ENCODE measurements around the gene BPI.
"Not testable (repeated sequence)": the region's sequence is repeated elsewhere in the genome, so short reads cannot be mapped to it uniquely, and the experiment has no call there.

The BPI gene

GRCh38 chr20:38303908-38304379, at the start of gene BPI:
TSS of gene BPI (plus strand) at chr20:38304156. CDS start at chr20:38304224, 68 bp downstream.
- no peak for DNase-seq (ENCODE audit: low spot score)

- not testable (repeated sequence) for DNase-seq (ENCODE audit: low spot score)
These were observed 49.3 kb upstream of the BPI start for GRCh38 chr20:38254621-38255020.

- DNase-seq (ENCODE audit: low spot score): no peak
These were observed 48.6 kb upstream of the BPI start for GRCh38 chr20:38255393-38255792.

GRCh38 chr20:38256021-38256420, 47.9 kb upstream of the BPI start:
- DNase-seq (ENCODE audit: low spot score): no peak

- DNase-seq (ENCODE audit: low spot score): no peak
These were observed 47.0 kb upstream of the BPI start for GRCh38 chr20:38256966-38257365.

GRCh38 chr20:38258545-38259215, 45.3 kb upstream of the BPI start:
- DNase-seq (ENCODE audit: low spot score): no peak

GRCh38 chr20:38260025-38260377, 44.0 kb upstream of the BPI start:
- DNase-seq (ENCODE audit: low spot score): no peak

- no peak for DNase-seq (ENCODE audit: low spot score)
These were observed 43.4 kb upstream of the BPI start, which contains the start of gene KIAA1755 for GRCh38 chr20:38260378-38261053. TSS of gene KIAA1755 (minus strand) at chr20:38260735. CDS start at chr20:38260500, 235 bp downstream.

- DNase-seq (ENCODE audit: low spot score): no peak
These were observed 42.9 kb upstream of the BPI start for GRCh38 chr20:38261054-38261390.

GRCh38 chr20:38262931-38263330, 41.0 kb upstream of the BPI start:
- no peak for DNase-seq (ENCODE audit: low spot score)

GRCh38 chr20:38266426-38266825, 37.5 kb upstream of the BPI start:
- DNase-seq (ENCODE audit: low spot score): no peak

- DNase-seq (ENCODE audit: low spot score): no peak
These were observed 36.7 kb upstream of the BPI start for GRCh38 chr20:38267296-38267695.

GRCh38 chr20:38267901-38268514, 35.9 kb upstream of the BPI start:
- DNase-seq (ENCODE audit: low spot score): no peak

- no peak for DNase-seq (ENCODE audit: low spot score)
These were observed 34.9 kb upstream of the BPI start for GRCh38 chr20:38269040-38269439.

- no peak for DNase-seq (ENCODE audit: low spot score)
These were observed 34.2 kb upstream of the BPI start for GRCh38 chr20:38269715-38270114.

GRCh38 chr20:38270869-38271605, 32.9 kb upstream of the BPI start:
- peak; percentile 30 for DNase-seq (ENCODE audit: low spot score)

- DNase-seq (ENCODE audit: low spot score): no peak
These were observed 32.3 kb upstream of the BPI start for GRCh38 chr20:38271608-38272120.

- no peak for DNase-seq (ENCODE audit: low spot score)
These were observed 31.6 kb upstream of the BPI start for GRCh38 chr20:38272398-38272797.

GRCh38 chr20:38272961-38273360, 31.0 kb upstream of the BPI start:
- no peak for DNase-seq (ENCODE audit: low spot score)

GRCh38 chr20:38275815-38276550, 28.0 kb upstream of the BPI start:
- peak; percentile 80 for DNase-seq (ENCODE audit: low spot score)

- no peak for DNase-seq (ENCODE audit: low spot score)
These were observed 26.7 kb upstream of the BPI start for GRCh38 chr20:38277285-38277684.

GRCh38 chr20:38277691-38278090, 26.3 kb upstream of the BPI start:
- DNase-seq (ENCODE audit: low spot score): no peak

Measured in kidney capillary endothelial cell (primary cell).